Measurements from ENCODE around the gene CCR3.
"Not testable (repeated sequence)": the region's sequence is repeated elsewhere in the genome, so short reads cannot be mapped to it uniquely, and the experiment has no call there.

Gene CCR3

DNA sequence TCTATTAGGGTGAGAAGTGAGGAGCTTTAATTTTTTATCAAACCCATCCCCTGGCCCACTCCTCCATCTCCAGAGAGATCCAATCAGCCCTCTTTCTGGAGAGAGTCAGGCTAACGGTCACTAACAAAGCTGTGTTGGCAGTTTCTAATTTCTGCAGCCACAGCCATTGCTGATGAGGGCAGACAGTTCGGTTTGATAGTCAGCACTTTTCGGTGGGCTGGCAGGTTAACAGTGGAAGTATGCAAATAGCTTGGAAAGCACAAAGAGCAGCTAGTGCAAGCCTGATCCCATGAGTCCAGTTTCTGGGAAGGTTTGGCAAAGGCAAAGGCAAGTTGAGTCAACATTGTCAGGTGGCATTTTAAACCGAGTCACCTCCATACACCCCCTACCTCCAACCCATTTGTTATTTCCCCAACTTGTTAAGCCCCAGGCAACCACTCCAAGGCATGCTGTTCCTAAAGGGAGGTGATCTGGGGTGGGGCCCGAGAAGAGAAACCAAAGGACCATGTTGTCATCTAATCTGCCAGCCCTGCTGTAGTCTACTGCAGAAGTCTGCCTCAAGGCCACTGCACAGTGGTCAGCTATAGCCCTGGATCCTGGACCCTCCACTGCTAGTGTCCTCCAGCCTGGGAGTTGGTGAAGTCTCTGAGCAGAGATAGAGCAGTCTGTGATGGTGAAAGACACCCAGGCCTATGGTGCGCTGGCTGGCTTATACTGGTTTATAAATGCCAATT lies 35.8 kb upstream of the CCR3 start:
- Histone ChIP-seq H3K9ac (ENCODE audit: low read depth in 1 of 2, low read length in 2 of 2) (no peak overlapping the region), H3K27ac (ENCODE audit: low read depth in 2 of 2, low read length in 2 of 2) (peak overlapping the region; percentile 13), H3K4me1 (ENCODE audit: control insufficient read depth in 2 of 2, insufficient read depth in 2 of 2, low read length in 2 of 2) (peaks cover 0 to 4% of the 10 kb centered on the region in 2 donors), H3K9me3 (ENCODE audit: control insufficient read depth in 2 of 2, low read length in 2 of 2) (no peaks in the 10 kb centered on the region), H3K27me3 (ENCODE audit: control insufficient read depth in 2 of 2, insufficient read depth in 2 of 2, low read length in 2 of 2) (no peaks in the 10 kb centered on the region), H3K36me3 (ENCODE audit: control insufficient read depth in 2 of 2, insufficient read depth in 2 of 2, low read length in 2 of 2) (no peaks in the 10 kb centered on the region), H3K4me3 (ENCODE audit: low read length in 2 of 2) (peak overlapping the region in 1 of 2 donors; percentile 34)

DNA sequence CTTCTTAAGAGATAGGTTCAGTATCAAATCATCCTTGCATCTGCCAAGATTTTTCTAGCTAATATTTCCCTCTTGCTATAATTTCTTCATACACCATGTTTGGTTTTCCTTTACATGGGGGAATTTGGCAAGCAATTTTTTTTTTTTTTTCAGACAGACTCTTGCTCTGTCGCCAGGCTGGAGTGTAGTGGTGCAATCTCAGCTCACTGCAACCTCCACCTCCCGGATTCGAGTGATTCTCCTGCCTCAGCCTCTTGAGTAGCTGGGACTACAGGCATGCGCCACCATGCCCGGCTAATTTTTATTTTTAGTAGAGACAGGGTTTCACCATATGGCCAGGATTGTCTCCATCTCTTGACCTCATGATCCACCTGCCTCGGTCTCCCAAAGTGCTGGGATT lies 34.7 kb upstream of the CCR3 start:
- peak overlapping the region; percentile 15 to 65 for H3K27ac ChIP-seq (ENCODE audit: low read depth in 2 of 2, low read length in 2 of 2)

DNA sequence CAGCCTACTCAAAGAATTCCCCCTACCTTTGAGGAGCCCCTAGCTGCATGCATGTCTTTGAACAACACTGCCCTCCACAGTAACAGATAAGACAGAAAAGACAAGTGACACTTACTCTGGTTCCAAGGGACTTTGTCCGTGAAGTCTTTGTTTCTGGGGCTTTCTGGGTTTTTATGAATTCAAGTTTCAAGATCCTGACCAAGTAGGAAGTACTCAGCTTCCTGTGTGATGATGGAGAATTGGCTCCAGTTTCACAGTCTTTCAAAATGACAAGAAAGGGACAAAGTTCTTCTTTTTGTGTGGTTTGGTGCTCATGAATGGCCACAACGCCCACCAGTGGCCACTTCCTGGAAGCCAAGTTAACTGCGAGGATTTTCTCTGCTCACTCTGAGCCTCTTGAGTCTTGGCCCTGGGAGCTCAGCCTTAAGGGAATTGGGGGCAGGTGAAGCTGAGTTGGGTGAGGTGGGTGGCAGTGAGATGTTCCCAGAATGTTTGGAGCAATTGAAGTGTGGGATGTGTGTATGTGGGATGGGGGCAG lies 34.0 kb upstream of the CCR3 start, which contains the start of gene CCR1:
TSS of gene CCR1 (minus strand) at position 147 of the 538 bp plus-strand sequence. CDS start 4,000 bp downstream, outside the sequence.
- H3K9ac ChIP-seq (ENCODE audit: low read depth in 1 of 2, low read length in 2 of 2) = peak within 1 kb of the TSS in 1 of 2 donors; percentile 38
- no peaks in the 10 kb centered on the region for H3K9me3 ChIP-seq (ENCODE audit: control insufficient read depth in 2 of 2, low read length in 2 of 2)
- peak within 1 kb of the TSS in 1 of 2 donors; percentile 65 for H3K4me3 ChIP-seq (ENCODE audit: low read length in 2 of 2)
- peaks cover 0 to under 1% of the 10 kb centered on the region in 2 donors for H3K27me3 ChIP-seq (ENCODE audit: control insufficient read depth in 2 of 2, insufficient read depth in 2 of 2, low read length in 2 of 2)
- peak within 1 kb of the TSS; percentile 15 to 65 for H3K27ac ChIP-seq (ENCODE audit: low read depth in 2 of 2, low read length in 2 of 2)
- H3K4me1 ChIP-seq (ENCODE audit: control insufficient read depth in 2 of 2, insufficient read depth in 2 of 2, low read length in 2 of 2) = peaks cover 0 to 4% of the 10 kb centered on the region in 2 donors
- H3K36me3 ChIP-seq (ENCODE audit: control insufficient read depth in 2 of 2, insufficient read depth in 2 of 2, low read length in 2 of 2) = no peaks in the 10 kb centered on the region

More for the DNA sequence above, 34.7 kb upstream of the CCR3 start:
- H3K4me1 ChIP-seq (ENCODE audit: control insufficient read depth in 2 of 2, insufficient read depth in 2 of 2, low read length in 2 of 2); H3K9me3 ChIP-seq (ENCODE audit: control insufficient read depth in 2 of 2, low read length in 2 of 2); H3K36me3 ChIP-seq (ENCODE audit: control insufficient read depth in 2 of 2, insufficient read depth in 2 of 2, low read length in 2 of 2); H3K27me3 ChIP-seq (ENCODE audit: control insufficient read depth in 2 of 2, insufficient read depth in 2 of 2, low read length in 2 of 2): not testable (repeated sequence)
- peak overlapping the region in 1 of 2 donors; percentile 65 for H3K4me3 ChIP-seq (ENCODE audit: low read length in 2 of 2)
- peak overlapping the region in 1 of 2 donors; percentile 35 for H3K9ac ChIP-seq (ENCODE audit: low read depth in 1 of 2, low read length in 2 of 2)

DNA sequence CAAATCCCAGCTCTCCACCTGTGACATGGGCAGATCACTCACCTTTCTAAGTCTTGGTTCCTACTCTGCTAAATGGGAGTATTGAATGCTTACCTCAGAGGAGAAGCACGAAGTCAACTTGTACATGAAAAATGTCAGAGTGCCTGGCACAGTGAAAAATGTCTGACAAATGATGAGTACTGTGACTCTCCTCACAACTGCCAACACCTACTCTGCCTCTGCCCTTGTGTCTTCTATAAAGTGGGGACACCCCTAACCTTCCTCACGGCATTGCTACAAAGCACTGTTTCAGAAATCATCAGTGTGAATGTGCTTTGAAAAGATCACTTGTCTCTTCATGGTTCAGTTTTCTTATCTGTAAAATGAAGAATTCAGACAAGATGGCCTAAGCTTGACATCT lies 33.2 kb upstream of the CCR3 start:
- no peak overlapping the region for H3K4me3 ChIP-seq (ENCODE audit: low read length in 2 of 2)
- H3K27ac ChIP-seq (ENCODE audit: low read depth in 2 of 2, low read length in 2 of 2) = peak overlapping the region in 1 of 2 donors; percentile 11
- no peak overlapping the region for H3K9ac ChIP-seq (ENCODE audit: low read depth in 1 of 2, low read length in 2 of 2)
- H3K4me1 ChIP-seq (ENCODE audit: control insufficient read depth in 2 of 2, insufficient read depth in 2 of 2, low read length in 2 of 2) = peaks cover 0 to 4% of the 10 kb centered on the region in 2 donors
- no peaks in the 10 kb centered on the region for H3K36me3 ChIP-seq (ENCODE audit: control insufficient read depth in 2 of 2, insufficient read depth in 2 of 2, low read length in 2 of 2)
- H3K9me3 ChIP-seq (ENCODE audit: control insufficient read depth in 2 of 2, low read length in 2 of 2) = no peaks in the 10 kb centered on the region
- peaks cover 0 to 5% of the 10 kb centered on the region in 2 donors for H3K27me3 ChIP-seq (ENCODE audit: control insufficient read depth in 2 of 2, insufficient read depth in 2 of 2, low read length in 2 of 2)

DNA sequence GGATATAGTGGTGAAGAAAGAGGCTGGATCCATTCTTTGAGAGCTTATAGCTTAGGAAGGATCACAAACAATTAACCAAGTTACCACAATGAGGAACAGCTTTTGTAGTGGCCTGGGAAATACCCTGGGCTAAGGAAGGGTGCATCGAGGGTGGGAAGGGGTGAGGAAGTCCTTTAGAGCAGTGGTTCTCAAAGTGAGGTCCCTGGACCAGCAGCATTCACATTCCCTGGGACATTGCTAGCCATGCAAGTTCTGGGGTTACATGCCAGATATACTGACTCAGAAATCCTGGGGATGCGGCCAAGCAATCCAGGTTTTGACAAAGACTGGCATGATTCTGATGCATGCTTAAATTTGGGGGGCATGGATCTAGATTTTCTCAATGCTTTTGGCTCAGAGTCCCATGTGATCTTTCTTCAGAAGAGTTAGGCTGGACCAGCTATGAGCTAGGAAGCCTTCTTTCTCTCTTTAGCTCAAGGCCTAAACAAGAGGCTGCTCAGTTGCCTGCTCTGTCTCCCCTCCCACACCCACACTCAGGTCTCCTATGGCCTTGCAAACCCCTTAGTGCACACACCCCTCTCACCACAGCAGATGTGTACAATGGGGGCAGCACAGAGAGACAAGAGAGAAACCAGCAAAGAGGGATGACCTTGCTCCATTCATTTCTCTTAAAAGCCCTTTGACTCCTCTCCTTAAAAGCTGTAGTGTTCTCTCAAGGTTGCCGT lies 32.4 kb upstream of the CCR3 start:
- H3K27me3 ChIP-seq (ENCODE audit: control insufficient read depth in 2 of 2, insufficient read depth in 2 of 2, low read length in 2 of 2) = peaks cover 0 to 8% of the 10 kb centered on the region in 2 donors
- H3K4me1 ChIP-seq (ENCODE audit: control insufficient read depth in 2 of 2, insufficient read depth in 2 of 2, low read length in 2 of 2) = peaks cover 0 to 4% of the 10 kb centered on the region in 2 donors
- H3K27ac ChIP-seq (ENCODE audit: low read depth in 2 of 2, low read length in 2 of 2) = no peak overlapping the region
- no peaks in the 10 kb centered on the region for H3K36me3 ChIP-seq (ENCODE audit: control insufficient read depth in 2 of 2, insufficient read depth in 2 of 2, low read length in 2 of 2)
- no peak overlapping the region for H3K4me3 ChIP-seq (ENCODE audit: low read length in 2 of 2)
- no peak overlapping the region for H3K9ac ChIP-seq (ENCODE audit: low read depth in 1 of 2, low read length in 2 of 2)
- no peaks in the 10 kb centered on the region for H3K9me3 ChIP-seq (ENCODE audit: control insufficient read depth in 2 of 2, low read length in 2 of 2)

DNA sequence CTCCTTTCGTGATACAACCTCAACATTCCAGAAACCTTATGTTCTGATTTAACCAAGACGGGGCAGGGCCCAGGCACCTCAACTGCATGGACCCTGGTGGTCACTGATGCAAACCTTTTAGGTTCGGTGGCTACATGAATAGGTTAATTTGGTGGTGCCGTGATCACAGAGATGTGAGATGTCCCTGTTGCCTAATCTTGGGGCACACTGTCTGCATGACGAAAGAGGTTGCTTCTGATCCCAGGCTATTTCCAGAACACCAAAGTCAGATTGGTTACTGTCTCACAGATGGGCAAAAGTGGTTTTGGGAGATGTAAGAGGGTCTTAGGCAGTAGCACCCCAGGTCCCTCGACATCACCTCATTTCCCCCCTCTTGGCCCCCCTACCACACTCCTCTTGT lies 30.2 kb upstream of the CCR3 start:
- peaks cover 0 to 8% of the 10 kb centered on the region in 2 donors for H3K27me3 ChIP-seq (ENCODE audit: control insufficient read depth in 2 of 2, insufficient read depth in 2 of 2, low read length in 2 of 2)
- H3K36me3 ChIP-seq (ENCODE audit: control insufficient read depth in 2 of 2, insufficient read depth in 2 of 2, low read length in 2 of 2) = no peaks in the 10 kb centered on the region
- H3K4me1 ChIP-seq (ENCODE audit: control insufficient read depth in 2 of 2, insufficient read depth in 2 of 2, low read length in 2 of 2) = peaks cover 0 to 2% of the 10 kb centered on the region in 2 donors
- H3K4me3 ChIP-seq (ENCODE audit: low read length in 2 of 2) = no peak overlapping the region
- H3K9me3 ChIP-seq (ENCODE audit: control insufficient read depth in 2 of 2, low read length in 2 of 2) = no peaks in the 10 kb centered on the region
- no peak overlapping the region for H3K9ac ChIP-seq (ENCODE audit: low read depth in 1 of 2, low read length in 2 of 2)
- H3K27ac ChIP-seq (ENCODE audit: low read depth in 2 of 2, low read length in 2 of 2) = no peak overlapping the region

DNA sequence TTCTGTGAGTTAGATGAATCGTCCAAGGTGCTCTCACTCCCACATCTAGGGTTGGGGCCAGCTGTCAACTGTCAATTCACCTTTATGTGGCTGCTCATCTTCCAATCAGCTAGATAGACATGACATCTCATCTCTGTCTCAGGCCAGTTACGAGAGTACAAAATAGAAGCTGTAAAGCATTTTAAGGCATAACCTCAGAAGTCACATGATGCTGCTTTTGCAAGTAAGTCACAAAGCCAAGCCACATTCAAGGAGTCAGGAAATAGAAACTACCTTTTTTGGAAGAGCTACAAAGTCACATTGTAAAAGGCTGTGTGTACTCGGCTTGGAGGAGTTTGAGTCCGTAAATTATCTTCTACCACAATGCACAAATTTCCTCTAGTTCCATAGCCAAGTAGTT lies 29.1 kb upstream of the CCR3 start:
- H3K27ac ChIP-seq (ENCODE audit: low read depth in 2 of 2, low read length in 2 of 2) = peak overlapping the region in 1 of 2 donors; percentile 13

DNA sequence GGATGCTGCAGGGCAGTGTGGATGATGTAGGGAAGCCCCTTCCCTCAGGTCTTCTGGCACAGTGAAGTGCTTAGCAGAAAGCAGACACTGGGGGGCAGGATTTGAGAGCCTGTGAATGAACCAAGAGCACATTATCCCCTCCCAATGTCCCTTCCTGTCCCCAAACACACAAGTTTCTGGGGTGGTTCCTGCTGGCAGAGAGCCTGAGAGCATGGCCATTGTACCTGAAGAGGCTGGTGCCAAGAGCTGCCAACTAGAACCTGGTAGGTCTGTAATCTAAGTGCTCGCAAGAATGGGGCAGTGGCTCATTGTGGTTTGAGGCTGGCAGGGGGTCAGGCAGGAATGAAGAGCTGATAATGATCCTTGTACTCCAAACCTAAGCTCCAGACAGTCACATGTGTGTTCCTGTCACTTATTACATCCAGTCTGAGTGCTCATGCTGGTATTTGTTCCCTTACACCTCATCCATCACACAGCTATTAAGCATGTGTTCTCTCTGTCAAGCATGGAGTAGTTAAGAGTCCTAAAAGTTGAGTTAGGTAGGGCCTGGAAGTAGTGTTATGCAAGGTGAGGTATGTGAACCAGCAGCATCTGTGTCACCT lies 27.4 kb upstream of the CCR3 start:
- no peaks in the 10 kb centered on the region for H3K4me1 ChIP-seq (ENCODE audit: control insufficient read depth in 2 of 2, insufficient read depth in 2 of 2, low read length in 2 of 2)
- no peaks in the 10 kb centered on the region for H3K36me3 ChIP-seq (ENCODE audit: control insufficient read depth in 2 of 2, insufficient read depth in 2 of 2, low read length in 2 of 2)
- H3K27me3 ChIP-seq (ENCODE audit: control insufficient read depth in 2 of 2, insufficient read depth in 2 of 2, low read length in 2 of 2) = peaks cover 0 to 8% of the 10 kb centered on the region in 2 donors
- H3K4me3 ChIP-seq (ENCODE audit: low read length in 2 of 2) = no peak overlapping the region
- H3K27ac ChIP-seq (ENCODE audit: low read depth in 2 of 2, low read length in 2 of 2) = no peak overlapping the region
- no peaks in the 10 kb centered on the region for H3K9me3 ChIP-seq (ENCODE audit: control insufficient read depth in 2 of 2, low read length in 2 of 2)
- H3K9ac ChIP-seq (ENCODE audit: low read depth in 1 of 2, low read length in 2 of 2) = no peak overlapping the region

More for the DNA sequence above, 29.1 kb upstream of the CCR3 start:
- H3K27me3 ChIP-seq (ENCODE audit: control insufficient read depth in 2 of 2, insufficient read depth in 2 of 2, low read length in 2 of 2) = peaks cover 0 to 8% of the 10 kb centered on the region in 2 donors
- no peaks in the 10 kb centered on the region for H3K9me3 ChIP-seq (ENCODE audit: control insufficient read depth in 2 of 2, low read length in 2 of 2)
- no peaks in the 10 kb centered on the region for H3K36me3 ChIP-seq (ENCODE audit: control insufficient read depth in 2 of 2, insufficient read depth in 2 of 2, low read length in 2 of 2)
- peaks cover 0 to 2% of the 10 kb centered on the region in 2 donors for H3K4me1 ChIP-seq (ENCODE audit: control insufficient read depth in 2 of 2, insufficient read depth in 2 of 2, low read length in 2 of 2)
- peak overlapping the region in 1 of 2 donors; percentile 15 for H3K4me3 ChIP-seq (ENCODE audit: low read length in 2 of 2)
- H3K9ac ChIP-seq (ENCODE audit: low read depth in 1 of 2, low read length in 2 of 2) = no peak overlapping the region

DNA sequence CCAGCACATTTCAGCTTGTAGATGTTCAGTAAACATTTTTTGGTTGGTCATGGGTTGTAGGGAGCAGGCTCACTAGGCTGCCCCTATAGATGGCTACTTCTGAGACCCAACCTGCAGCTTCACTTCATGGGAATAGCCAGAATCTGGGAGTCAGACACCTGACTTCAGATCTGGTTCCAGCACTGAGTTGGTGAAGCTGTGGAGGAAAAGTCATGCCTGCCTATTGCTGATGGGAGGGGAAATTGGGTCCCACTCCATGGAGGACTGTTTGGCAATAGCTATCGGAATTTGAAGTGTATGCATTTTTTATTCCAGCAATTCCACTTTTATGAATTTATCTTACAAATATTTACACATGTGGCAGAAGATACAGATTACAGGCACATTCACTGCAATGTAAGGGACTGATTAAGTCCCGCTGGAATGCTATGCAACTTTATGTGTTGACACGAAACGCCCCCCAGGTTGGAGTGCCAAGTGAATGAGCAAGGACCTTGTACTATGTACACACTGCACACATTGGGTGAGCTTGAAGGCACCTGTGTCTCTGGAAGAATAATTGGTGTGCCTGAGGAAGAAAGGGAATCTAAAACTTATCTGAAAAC lies 26.3 kb upstream of the CCR3 start:
- Histone ChIP-seq H3K27ac (ENCODE audit: low read depth in 2 of 2, low read length in 2 of 2) (no peak overlapping the region), H3K9me3 (ENCODE audit: control insufficient read depth in 2 of 2, low read length in 2 of 2) (no peaks in the 10 kb centered on the region), H3K4me1 (ENCODE audit: control insufficient read depth in 2 of 2, insufficient read depth in 2 of 2, low read length in 2 of 2) (no peaks in the 10 kb centered on the region), H3K4me3 (ENCODE audit: low read length in 2 of 2) (no peak overlapping the region), H3K27me3 (ENCODE audit: control insufficient read depth in 2 of 2, insufficient read depth in 2 of 2, low read length in 2 of 2) (peaks cover 0 to 8% of the 10 kb centered on the region in 2 donors), H3K9ac (ENCODE audit: low read depth in 1 of 2, low read length in 2 of 2) (no peak overlapping the region), H3K36me3 (ENCODE audit: control insufficient read depth in 2 of 2, insufficient read depth in 2 of 2, low read length in 2 of 2) (no peaks in the 10 kb centered on the region)
